NCI-H82 (cell line): ENCODE data around the gene E2F4.

ENCODE experiments used
- DNase-seq: peaks from one replicate; lab custom pipeline; 2025; lab: John Stamatoyannopoulos, UW

The E2F4 gene

DNA sequence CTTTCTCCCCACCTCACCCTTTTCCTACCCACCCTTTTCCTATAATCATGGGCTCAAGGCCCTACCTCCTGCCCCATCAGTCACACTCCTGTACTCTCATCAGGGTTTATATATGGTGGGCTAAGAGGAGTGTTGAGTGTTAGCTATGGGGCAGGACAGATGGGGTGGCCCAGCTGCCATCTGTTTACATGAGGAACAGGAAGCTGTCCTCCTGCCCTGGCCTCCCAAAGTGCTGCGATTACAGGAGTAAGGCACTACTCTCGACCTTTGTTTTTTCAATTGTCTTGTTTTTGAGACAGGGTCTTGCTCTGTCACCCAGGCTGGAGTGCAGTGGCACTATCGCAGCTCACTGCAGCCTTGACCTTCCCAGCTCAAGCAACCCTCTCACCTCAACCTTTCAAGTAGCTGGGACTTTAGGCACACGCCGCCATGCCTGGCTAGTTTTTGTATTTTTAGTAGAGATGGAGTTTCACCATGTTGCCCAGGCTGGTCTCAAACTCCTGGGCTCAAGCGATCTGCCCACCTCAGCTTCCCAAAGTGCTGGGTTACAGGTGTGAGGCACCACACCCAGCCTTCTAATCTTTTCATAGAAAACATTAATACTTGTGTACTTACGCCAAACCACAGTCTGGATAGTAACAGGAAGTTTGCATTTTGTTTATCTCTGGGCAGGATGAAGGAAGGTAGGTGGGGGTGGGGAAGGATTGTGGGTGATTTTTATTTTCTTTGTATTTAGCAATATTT is 33.9 kb upstream of the E2F4 start:
- DNase-seq = peak; percentile 65

DNA sequence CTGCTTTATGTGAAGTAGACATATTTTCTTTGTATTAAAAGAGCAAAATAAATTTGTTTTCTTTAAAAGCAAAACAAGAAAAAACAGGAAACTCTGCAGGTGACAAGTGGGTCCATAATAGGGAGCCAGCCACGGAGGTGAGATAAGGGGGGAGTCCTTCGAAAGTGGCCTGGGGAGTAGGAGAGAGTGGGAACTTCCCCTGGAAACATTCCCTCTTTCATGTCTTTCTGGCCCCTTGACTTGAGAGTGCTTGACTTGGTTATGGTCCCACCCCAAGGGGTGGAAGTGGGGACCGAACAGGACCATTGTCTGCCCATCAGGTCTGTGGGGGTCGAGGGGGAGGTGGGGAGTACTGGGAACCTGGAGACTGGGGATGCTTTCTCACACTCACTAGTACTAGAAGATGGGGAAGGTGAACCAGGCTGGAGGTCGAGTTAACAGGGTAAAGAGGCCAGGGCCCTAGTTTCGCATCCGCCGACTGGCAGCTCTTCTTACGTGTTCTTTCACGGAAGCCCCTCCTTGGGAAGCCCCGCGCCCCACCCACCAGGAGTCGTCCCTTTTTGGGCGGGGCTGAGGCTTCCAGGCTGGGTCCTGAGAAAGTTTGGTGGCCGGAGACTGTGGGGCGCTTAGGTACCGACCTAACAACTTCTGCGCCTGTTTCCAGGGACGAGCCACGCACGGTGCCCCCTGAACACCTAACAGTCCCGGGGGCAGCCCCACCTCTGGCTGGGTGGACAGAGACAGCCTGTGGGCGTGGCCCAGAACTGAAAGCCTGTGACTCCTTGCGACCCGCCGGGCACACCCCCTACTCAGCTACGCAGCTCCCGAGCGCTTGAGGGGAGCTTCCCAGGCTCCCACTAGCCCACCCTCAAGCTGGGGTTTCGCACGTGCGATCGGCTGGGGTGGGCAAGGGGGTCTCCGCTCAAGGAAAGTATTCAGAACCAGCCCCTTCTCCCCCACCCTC is 33.0 kb upstream of the E2F4 start:
- DNase-seq = peak; percentile 63

DNA sequence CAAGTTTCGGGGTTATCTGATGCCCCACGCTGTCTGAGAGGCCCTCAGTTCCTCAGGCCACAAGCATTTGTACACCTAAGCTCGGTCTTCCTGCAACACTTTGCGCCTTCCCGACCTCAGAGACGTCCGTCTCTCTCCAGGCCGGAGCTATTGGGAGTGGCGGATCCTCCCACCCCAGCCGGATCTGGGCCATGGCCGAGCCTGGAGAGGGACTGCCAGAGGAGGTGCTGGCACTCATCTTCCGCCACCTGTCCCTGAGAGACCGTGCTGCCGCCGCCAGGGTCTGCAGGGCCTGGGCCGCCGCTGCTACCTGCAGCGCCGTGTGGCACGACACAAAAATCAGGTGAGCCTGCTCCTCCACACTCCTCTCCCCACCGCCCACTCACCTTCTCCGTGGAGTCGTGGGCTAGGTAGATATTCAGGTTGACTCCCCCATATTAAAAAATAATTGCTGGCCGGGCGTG is 30.3 kb upstream of the E2F4 start:
- DNase-seq = no peak

DNA sequence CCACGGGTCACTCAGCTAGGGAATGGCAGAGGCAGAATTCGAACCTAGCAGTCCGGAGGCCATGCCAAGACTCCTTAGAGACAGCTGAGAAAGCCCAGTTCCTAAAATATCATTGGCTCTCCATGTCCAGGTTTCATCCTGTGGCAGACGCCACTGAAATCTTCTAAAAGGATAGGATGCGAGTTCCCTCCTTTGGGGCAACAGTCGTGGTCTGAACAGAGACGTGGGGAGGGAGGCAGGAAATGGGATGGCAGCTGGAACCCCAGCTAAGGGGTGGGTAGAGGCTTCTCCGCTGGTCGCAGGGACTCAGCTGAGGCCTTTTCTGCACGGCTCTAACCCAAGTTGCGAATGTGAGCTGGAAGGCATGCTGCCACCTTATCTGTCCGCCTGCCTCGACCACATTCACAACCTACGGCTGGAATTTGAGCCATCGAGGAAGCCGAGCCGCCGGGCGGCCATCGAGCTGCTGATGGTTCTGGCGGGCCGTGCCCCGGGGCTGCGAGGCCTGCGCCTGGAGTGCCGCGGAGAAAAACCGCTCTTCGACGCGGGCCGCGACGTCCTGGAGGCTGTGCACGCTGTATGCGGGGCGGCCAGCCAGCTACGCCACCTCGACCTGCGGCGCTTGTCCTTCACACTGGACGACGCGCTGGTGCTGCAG is 29.3 kb upstream of the E2F4 start:
- no peak for DNase-seq

DNA sequence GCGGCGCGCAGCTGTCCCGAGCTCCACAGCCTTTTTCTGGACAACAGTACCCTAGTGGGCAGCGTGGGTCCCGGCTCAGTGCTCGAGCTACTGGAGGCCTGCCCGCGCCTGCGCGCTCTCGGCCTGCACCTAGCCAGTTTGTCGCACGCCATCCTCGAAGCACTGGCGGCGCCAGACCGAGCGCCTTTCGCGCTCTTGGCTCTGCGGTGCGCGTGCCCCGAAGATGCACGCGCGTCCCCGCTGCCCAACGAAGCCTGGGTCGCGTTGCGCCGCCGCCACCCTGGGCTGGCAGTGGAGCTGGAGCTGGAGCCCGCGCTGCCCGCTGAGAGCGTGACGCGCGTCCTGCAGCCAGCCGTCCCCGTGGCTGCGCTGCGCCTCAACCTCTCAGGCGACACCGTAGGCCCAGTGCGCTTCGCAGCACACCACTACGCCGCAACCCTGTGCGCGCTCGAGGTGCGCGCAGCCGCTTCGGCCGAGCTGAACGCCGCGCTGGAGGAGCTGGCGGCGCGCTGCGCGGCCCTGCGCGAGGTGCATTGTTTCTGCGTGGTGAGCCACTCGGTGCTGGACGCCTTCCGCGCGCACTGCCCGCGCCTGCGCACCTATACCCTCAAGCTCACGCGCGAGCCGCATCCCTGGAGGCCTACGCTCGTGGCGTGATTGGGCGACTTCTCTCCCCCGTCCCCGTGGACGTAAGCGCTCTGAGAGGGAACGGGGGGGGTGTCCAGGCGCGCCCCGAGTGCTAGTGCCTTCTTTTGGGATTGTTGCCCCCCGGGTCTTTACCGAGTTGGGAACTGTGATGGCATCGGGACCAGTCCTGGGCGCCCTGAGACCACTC is 28.6 kb upstream of the E2F4 start:
- DNase-seq = peak; percentile 53

DNA sequence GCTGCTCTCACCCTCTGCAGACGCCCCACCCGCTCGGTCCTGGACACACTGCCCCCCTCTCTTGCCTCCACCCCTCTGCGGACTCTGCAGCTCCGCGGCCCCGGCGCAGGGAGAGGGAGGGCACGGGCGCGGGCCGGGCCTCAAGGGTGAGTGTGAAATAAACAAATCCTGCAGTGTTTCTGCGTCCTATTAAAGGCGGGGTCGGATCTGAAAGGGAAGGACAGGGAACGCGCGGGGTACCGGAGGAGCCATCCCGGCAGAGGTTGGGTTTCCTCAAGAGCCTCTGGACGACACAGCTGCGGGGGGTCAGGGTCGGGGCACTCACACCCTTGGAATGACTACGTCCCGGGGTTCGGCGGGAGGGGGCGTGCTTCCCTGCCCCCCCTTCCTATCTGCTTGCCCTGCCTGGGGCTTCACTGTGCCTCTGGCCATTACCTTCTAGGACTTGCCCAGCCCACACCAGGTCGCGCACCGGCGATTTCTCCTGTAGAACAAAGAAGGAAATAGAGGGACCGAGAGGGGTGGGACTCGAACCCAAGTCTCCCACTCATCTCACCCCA is 27.9 kb upstream of the E2F4 start:
- DNase-seq = no peak

DNA sequence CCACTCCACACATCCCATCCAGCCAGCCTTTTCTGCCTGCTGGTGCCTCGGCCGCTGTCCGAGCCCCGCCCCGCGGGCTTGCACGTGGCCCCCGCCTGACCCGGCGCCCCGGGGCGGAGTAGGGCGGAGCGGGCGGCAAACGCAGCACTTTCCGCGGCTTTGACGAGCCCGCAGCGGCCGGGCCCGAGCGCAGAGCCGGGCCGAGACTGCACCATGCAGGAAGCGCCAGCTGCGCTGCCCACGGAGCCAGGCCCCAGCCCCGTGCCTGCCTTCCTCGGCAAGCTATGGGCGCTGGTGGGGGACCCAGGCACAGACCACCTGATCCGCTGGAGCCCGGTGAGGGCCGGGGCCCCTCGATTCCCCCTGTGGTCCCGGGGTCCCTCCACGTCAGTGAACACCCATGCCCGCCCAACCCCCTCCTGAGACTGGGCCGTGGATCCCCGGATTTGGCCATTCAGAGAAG is 27.3 kb upstream of the E2F4 start, which contains the start of gene HSF4:
TSS of gene HSF4 (plus strand) at position 147 of the 463 bp plus-strand sequence. CDS start at position 214, 67 bp downstream.
- no peak for DNase-seq

DNA sequence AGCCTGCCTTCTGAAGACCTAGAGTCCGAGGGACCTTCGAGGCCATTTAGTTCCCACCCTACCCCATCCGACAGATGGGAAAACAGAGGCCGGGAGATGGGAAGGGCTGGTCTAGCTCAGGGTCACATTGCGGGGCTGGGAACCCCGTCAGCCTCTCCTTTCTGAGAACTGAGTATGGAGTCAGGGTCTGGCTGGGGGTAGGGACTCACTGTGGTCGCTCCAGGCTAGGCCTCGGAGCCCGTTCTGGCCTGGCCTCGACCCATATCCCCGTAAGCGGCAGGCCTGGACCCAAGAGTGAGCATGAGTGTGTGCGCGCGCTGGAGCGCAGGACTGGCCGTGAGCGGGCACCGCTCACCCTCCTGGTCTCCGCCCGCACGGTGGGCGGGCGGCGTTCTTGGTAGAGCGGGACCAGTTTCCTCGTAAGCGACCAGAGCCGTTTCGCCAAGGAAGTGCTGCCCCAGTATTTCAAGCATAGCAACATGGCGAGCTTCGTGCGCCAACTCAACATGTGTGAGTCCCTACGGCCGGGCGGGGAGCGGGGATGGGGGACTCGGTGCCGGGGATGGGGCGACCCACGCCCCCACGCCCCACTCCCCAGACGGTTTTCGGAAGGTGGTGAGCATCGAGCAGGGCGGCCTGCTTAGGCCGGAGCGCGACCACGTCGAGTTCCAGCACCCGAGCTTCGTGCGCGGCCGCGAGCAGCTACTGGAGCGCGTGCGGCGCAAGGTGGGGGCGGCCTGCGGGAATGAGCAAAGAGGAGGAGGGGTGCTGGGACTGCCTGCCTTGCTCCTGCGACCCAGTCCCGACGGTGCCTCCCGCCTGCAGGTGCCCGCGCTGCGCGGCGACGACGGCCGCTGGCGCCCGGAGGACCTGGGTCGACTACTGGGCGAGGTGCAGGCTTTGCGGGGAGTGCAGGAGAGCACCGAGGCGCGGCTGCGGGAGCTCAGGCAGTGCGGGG is 26.6 kb upstream of the E2F4 start:
- no peak for DNase-seq

DNA sequence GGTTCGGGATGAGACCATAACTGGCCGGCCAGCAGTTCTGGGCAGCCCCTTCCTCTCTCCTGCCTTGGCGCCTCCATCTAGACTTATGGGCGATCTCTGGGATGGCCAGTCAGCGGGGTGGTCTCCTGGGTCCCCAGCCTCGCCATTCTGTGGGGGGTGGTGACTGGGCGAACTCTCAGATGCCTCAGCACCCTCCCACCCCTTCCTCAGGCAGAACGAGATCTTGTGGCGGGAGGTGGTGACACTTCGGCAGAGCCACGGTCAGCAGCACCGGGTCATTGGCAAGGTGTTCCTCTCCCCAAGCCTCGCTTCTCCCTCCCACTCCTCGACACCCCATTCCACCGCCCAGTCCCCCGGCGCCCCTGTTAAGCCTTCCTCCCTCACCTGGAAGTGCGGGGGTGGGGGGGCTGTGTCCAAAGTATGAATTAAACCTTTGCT is 25.8 kb upstream of the E2F4 start:
- DNase-seq = no peak

DNA sequence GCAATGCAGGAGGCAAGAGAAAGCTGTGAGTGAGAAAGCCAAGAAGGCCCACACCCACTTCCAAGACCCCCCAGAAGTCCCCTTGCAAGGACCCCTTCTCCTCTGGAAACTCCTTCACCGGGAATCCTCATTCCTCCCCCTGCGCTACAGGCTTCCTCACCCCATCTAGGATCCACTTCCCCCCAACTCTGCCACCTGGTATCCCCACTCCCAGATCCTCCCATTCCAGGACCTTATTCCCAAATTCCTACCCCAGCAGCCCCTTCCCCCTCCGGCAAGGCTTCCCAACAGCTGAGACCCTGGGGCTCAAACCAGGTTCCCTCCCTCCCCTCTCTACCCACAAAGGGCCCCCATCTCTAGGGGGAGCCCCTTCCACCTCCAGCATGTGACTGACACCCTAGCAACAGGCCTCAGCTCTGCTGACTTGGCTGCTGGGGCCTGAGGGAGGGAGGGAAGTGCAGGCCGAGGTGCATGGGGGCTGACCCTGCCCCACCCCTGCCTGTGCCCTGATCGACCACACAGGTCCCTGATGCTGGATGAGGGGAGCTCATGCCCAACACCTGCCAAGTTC is 25.3 kb upstream of the E2F4 start:
- DNase-seq = no peak

DNA sequence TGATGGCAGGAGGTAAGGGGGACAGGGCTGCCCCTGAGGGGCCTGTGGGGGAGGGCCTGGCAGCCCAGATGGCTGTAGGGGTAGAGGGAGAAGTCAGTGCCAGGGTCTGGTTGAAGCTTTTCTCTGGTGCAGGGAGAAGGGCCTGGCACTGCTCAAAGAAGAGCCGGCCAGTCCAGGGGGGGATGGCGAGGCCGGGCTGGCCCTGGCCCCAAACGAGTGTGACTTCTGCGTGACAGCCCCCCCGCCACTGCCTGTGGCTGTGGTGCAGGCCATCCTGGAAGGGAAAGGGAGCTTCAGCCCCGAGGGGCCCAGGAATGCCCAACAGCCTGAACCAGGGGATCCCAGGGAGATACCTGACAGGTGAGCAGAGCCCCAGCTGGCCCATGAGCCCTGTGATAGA is 24.4 kb upstream of the E2F4 start:
- DNase-seq = no peak

DNA sequence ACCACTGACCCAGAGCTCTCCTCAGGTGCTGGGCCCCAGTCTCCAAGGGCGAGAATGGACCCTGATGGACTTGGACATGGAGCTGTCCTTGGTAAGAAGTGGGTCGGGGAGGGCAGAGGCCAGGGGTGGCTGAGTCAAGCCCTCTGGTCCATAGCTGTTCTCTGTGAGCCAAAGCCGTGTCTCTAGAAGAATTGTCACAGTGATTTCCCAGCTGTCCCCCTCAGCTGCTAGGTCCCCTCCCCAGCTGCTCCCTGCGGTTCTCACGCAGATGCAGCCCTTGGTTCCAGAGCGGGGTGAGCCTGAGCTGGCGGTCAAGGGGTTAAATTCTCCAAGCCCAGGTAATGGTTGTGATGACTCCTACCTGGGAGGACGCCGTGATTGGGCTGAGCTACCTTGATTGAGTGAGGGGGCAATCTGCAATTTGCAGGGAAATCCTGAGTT is 22.9 kb upstream of the E2F4 start:
- no peak for DNase-seq

DNA sequence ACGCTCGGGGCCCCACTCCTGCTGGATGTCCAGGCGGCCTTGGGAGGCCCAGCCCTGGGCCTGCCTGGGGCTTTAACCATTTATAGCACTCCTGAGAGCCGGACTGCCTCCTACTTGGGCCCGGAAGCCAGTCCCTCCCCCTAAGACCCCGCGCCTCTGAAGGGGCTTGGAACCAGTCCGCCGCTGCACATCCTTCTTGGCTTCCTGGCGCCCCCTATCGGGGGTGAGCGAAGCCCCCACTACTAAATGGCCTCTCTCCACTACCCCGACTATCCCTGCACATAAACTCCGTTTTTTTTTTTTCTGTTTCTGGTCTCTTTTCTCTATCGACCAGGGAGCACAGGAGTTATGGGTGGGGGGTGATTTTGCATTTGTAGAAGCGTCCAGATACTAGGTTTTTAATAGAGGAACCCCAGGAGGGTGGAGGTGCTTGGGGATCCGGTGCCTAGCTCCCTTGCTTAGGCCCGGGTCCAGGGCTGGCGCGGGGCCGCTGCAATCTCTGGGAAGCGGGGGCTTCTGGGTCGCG is 22.2 kb upstream of the E2F4 start:
- DNase-seq = peak; percentile 89

DNA sequence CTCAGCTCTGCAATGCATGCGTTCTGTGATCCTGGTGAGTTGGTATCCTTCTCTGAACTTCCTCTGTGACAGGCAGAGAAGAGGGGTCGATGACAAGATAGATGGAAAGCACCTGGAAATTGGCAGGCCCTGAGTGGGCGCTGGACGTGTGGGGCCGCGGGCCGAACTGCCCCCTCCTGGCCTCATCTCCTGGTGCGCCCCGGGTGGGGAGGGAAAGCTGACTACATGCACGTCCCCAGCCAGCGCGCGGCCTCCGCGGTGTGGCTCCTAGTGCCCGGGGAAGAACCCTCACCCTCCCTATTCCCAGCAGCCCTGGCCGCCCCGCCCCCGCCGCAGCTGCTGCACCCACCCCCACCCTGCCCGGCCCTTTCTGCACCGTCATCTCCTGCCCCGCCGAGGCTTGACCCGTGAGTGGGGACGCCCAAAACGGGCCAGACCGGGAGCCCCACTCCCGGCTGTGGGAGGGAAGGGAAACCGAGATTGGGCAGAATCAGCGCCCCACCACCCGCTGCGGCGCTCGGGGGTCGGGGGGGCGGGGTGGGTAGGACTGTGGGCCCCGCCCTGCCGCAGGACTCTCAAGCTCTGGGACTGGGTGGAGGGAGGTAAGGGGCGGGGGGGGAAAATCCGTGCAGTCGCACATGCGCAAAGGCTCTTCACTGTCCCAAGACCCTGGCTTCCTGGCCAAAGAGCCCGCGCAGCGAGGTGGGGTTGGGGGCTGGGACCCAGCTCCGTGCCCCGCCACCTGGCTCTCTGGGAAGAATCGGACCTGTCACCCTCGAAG is 21.6 kb upstream of the E2F4 start, which contains the start of gene NOL3:
TSS of gene NOL3 (plus strand) at position 371 of the 781 bp plus-strand sequence.
- DNase-seq = peak; percentile 96

DNA sequence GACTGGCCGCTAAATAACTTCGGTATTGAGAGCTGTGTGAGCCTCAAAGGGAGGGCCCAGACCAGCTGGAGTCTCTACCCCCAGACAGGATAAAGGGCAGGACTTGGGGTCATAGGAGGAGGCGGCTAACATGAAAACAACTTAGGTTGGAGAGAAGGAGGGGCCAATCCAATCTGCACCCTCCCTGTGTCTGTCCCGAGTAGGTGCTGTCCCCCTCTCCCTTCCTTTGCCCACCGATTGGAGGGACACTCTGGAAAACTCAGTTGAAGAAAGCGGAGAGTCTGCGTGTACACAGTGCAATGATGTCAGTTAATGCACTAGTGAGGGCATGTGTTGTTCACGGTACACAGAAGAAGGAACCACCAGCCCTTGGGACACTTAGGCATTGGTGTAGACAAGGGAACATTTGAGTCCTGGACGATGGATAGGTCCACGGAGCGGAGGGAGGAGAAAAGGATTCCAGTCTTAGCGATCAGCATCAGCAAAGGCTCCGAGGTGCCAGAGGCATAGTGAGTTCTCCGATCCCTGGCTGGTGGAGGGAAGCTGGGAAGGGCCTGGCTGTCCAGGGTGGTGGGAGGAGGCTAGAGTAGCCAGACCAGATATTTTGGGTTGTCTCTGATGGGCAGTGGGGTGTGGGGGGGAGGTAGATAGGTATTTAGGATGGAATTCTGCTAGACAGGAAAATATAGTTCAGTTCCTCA is 20.9 kb upstream of the E2F4 start:
- DNase-seq = peak; percentile 68

DNA sequence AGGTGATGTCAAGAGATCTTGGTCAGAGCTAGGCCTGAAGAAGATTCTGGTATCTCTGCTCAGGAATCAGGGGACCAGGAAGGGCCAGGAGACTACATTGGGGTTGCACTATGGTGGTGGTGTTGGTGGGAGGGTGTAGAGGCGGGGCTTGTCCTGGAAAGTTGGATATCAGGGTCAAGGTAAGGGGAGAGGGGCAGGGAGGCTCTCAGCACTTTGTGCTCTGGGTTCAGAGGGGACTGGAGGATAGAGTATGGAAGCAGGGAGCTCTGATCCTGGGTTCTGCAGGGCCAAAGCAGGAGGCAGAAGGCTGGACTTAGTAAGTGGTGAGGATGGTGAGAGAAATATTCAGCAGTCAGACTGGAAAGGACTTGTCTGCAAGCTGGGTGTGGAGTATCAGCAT is 18.6 kb upstream of the E2F4 start:
- DNase-seq = no peak
